KMS-11 (cell line): ENCODE data around the gene SRSF4.

Source experiments
- H2AFZ ChIP-seq: fragments of 200-600 bp; sonication (generic); 2 replicates; pipeline ENCODE4 v1.6.1; 2016; ENCODE audit warnings: antibody characterized with exemption, mixed run types, low read depth
- H3K27ac ChIP-seq: fragments of 200-600 bp; sonication (generic); 2 replicates; pipeline ENCODE4 v1.6.1; 2016; ENCODE audit warnings: mild to moderate bottlenecking, mixed run types
- H3K27me3 ChIP-seq: fragments of 200-600 bp; sonication (generic); 2 replicates; pipeline ENCODE4 v1.6.1; 2017; ENCODE audit warnings: mild to moderate bottlenecking, low read depth, mixed run types, moderate library complexity; ENCODE audit not compliant: insufficient read depth
- H3K36me3 ChIP-seq: fragments of 200-600 bp; sonication (generic); 2 replicates; pipeline ENCODE4 v1.6.1; 2017; ENCODE audit warnings: mild to moderate bottlenecking, mixed run types; ENCODE audit not compliant: insufficient read depth
- H3K4me1 ChIP-seq: fragments of 200-600 bp; sonication (generic); 2 replicates; pipeline ENCODE4 v1.6.1; 2016; ENCODE audit warnings: mild to moderate bottlenecking, low read depth, mixed run types; ENCODE audit not compliant: poor library complexity, severe bottlenecking
- H3K4me2 ChIP-seq: fragments of 200-600 bp; sonication (generic); 2 replicates; pipeline ENCODE4 v1.7.0; 2016; ENCODE audit warnings: mild to moderate bottlenecking, mixed run types
- H3K4me3 ChIP-seq: fragments of 200-600 bp; sonication (generic); IDR thresholded peaks from 2 replicates; pipeline ENCODE4 v1.6.1; 2017; ENCODE audit warnings: low read depth, low read length, mixed read lengths; ENCODE audit not compliant: insufficient read depth
- H3K79me2 ChIP-seq: fragments of 200-600 bp; sonication (generic); 2 replicates; pipeline ENCODE4 v1.6.1; 2016; ENCODE audit warnings: low read depth, mixed run types; ENCODE audit not compliant: insufficient read depth
- H3K9ac ChIP-seq: fragments of 200-600 bp; sonication (generic); 2 replicates; pipeline ENCODE4 v1.6.1; 2016; ENCODE audit warnings: mild to moderate bottlenecking, mixed run types
- H4K20me1 ChIP-seq: fragments of 200-600 bp; sonication (generic); 2 replicates; pipeline ENCODE4 v1.6.1; 2016; ENCODE audit warnings: mild to moderate bottlenecking, mixed run types; ENCODE audit not compliant: insufficient read depth
- TF ChIP-seq, protein P1 (sequence below): fragments of 200-600 bp; sonication (generic); conservative IDR thresholded peaks from 2 replicates; pipeline ENCODE4 v1.6.1; 2017; ENCODE audit warnings: low read depth, mild to moderate bottlenecking, antibody characterized with exemption, low read length, moderate library complexity, mixed read lengths

The SRSF4 gene

GRCh38 chr1:29162476-29163138 is 19.1 kb downstream of the SRSF4 start:
- TF ChIP-seq, protein P1, sequence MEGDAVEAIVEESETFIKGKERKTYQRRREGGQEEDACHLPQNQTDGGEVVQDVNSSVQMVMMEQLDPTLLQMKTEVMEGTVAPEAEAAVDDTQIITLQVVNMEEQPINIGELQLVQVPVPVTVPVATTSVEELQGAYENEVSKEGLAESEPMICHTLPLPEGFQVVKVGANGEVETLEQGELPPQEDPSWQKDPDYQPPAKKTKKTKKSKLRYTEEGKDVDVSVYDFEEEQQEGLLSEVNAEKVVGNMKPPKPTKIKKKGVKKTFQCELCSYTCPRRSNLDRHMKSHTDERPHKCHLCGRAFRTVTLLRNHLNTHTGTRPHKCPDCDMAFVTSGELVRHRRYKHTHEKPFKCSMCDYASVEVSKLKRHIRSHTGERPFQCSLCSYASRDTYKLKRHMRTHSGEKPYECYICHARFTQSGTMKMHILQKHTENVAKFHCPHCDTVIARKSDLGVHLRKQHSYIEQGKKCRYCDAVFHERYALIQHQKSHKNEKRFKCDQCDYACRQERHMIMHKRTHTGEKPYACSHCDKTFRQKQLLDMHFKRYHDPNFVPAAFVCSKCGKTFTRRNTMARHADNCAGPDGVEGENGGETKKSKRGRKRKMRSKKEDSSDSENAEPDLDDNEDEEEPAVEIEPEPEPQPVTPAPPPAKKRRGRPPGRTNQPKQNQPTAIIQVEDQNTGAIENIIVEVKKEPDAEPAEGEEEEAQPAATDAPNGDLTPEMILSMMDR = no peak
- Histone ChIP-seq H3K9ac (no peak overlapping the region), H3K27ac (no peak overlapping the region), H3K79me2 (peaks cover 65% of the 10 kb centered on the region), H2AFZ (no peak overlapping the region), H3K4me1 (no peaks in the 10 kb centered on the region), H3K4me2 (no peak overlapping the region), H3K27me3 (no peaks in the 10 kb centered on the region), H3K4me3 (no peak overlapping the region), H3K36me3 (no peaks in the 10 kb centered on the region; the same call in 1 of the 2 replicates), H4K20me1 (peaks cover 18% of the 10 kb centered on the region)

GRCh38 chr1:29162025-29162424 is 19.7 kb downstream of the SRSF4 start:
- H4K20me1 ChIP-seq = peaks cover 17% of the 10 kb centered on the region
- TF ChIP-seq, protein P1 = no peak
- no peak overlapping the region for H3K9ac ChIP-seq
- peaks cover 59% of the 10 kb centered on the region for H3K79me2 ChIP-seq
- H2AFZ ChIP-seq = no peak overlapping the region
- no peak overlapping the region for H3K27ac ChIP-seq
- H3K4me3 ChIP-seq = no peak overlapping the region
- H3K36me3 ChIP-seq = no peaks in the 10 kb centered on the region; the same call in 1 of the 2 replicates
- H3K4me1 ChIP-seq = no peaks in the 10 kb centered on the region
- no peak overlapping the region for H3K4me2 ChIP-seq
- no peaks in the 10 kb centered on the region for H3K27me3 ChIP-seq

GRCh38 chr1:29159773-29160172 is 21.9 kb downstream of the SRSF4 start:
- H3K4me3 ChIP-seq = no peak overlapping the region
- peaks cover 47% of the 10 kb centered on the region for H3K79me2 ChIP-seq
- no peak overlapping the region for H2AFZ ChIP-seq
- H3K27ac ChIP-seq = no peak overlapping the region
- no peaks in the 10 kb centered on the region for H3K27me3 ChIP-seq
- no peaks in the 10 kb centered on the region; the same call in 1 of the 2 replicates for H3K36me3 ChIP-seq
- H3K4me1 ChIP-seq = no peaks in the 10 kb centered on the region
- TF ChIP-seq, protein P1 = no peak
- H4K20me1 ChIP-seq = peaks cover 17% of the 10 kb centered on the region
- no peak overlapping the region for H3K4me2 ChIP-seq
- H3K9ac ChIP-seq = no peak overlapping the region

GRCh38 chr1:29157269-29157601 is 24.5 kb downstream of the SRSF4 start:
- Histone ChIP-seq H3K4me1 (no peaks in the 10 kb centered on the region), H3K4me3 (no peak overlapping the region), H3K27ac (no peak overlapping the region), H3K79me2 (peaks cover 26% of the 10 kb centered on the region; the same call in 1 of the 2 replicates), H3K4me2 (no peak overlapping the region), H3K27me3 (no peaks in the 10 kb centered on the region), H3K9ac (no peak overlapping the region), H3K36me3 (peaks cover 4% of the 10 kb centered on the region; the same call in 1 of the 2 replicates), H4K20me1 (peaks cover 6% of the 10 kb centered on the region; the same call in 1 of the 2 replicates), H2AFZ (no peak overlapping the region)
- TF ChIP-seq, protein P1 = no peak
